Measurements from ENCODE around the gene JAG1.
A peak's percentile ranks its signal among the peaks of the same experiment; 100 is the strongest.

JAG1 gene

GRCh38 chr20:10659651-10660601 is 13.9 kb downstream of the JAG1 start:
- Histone ChIP-seq H3K9me3 (replicated peaks in 1 of 2; ENCODE audit: control insufficient read depth in 2 of 2, insufficient read depth in 1 of 2, low read depth in 1 of 2, low read length in 2 of 2) (peaks cover 0 to 5% of the 10 kb centered on the region in 2 donors), H3K36me3 (replicated peaks in 1 of 2; ENCODE audit: control insufficient read depth in 2 of 2, insufficient read depth in 2 of 2, low read length in 2 of 2) (peaks cover 57 to 100% of the 10 kb centered on the region in 2 donors), H3K14ac (ENCODE audit: low read length) (no peak overlapping the region), H2BK12ac (ENCODE audit: low read length) (no peak overlapping the region), H3K23ac (ENCODE audit: low read depth, low read length, poor library complexity) (no peak overlapping the region), H2AK5ac (ENCODE audit: low read depth, low read length) (no peak overlapping the region), H2BK5ac (ENCODE audit: low read length) (no peak overlapping the region), H3K27me3 (ENCODE audit: control insufficient read depth in 3 of 3, insufficient read depth in 3 of 3, low read depth in 1 of 3, low read length in 3 of 3) (no peaks in the 10 kb centered on the region), H2BK15ac (ENCODE audit: low read length) (no peak overlapping the region), H3K79me1 (ENCODE audit: low read depth, low read length) (peaks cover 10% of the 10 kb centered on the region), H3K4me1 (ENCODE audit: control insufficient read depth in 2 of 2, insufficient read depth in 1 of 2, low read depth in 1 of 2, low read length in 2 of 2) (peaks cover 24 to 36% of the 10 kb centered on the region in 2 donors), H3K9ac (ENCODE audit: low read depth, low read length, poor library complexity) (no peak overlapping the region), H3K27ac (replicated peaks; ENCODE audit: low read length) (no peak overlapping the region), H3K4me3 (ENCODE audit: low read length in 2 of 2) (no peak overlapping the region), H3K4ac (ENCODE audit: low read length) (no peak overlapping the region), H4K8ac (ENCODE audit: low read depth, low read length) (no peak overlapping the region), H2BK120ac (ENCODE audit: low read depth, low read length) (no peak overlapping the region), H3K4me2 (ENCODE audit: insufficient read depth, low read length, poor library complexity, severe bottlenecking) (no peak overlapping the region), H3K18ac (ENCODE audit: low read length) (no peak overlapping the region), H2AFZ (ENCODE audit: low read length) (no peak overlapping the region), H4K91ac (ENCODE audit: low read depth, low read length, poor library complexity) (no peak overlapping the region)
- no CpG with 5 or more reads among the region's 12 CpGs for WGBS, 2 donors (ENCODE audit: extremely low coverage in 2 of 2, insufficient read length in 2 of 2, insufficient replicate concordance in 1 of 2)
- no peak for DNase-seq (ENCODE audit: low spot score)

GRCh38 chr20:10658876-10659632 is 14.7 kb downstream of the JAG1 start:
- Histone ChIP-seq H3K23ac (ENCODE audit: low read depth, low read length, poor library complexity) (no peak overlapping the region), H3K36me3 (replicated peaks in 1 of 2; ENCODE audit: control insufficient read depth in 2 of 2, insufficient read depth in 2 of 2, low read length in 2 of 2) (peaks cover 63 to 100% of the 10 kb centered on the region in 2 donors), H3K9me3 (replicated peaks in 1 of 2; ENCODE audit: control insufficient read depth in 2 of 2, insufficient read depth in 1 of 2, low read depth in 1 of 2, low read length in 2 of 2) (peaks cover 0 to 5% of the 10 kb centered on the region in 2 donors), H3K4ac (ENCODE audit: low read length) (no peak overlapping the region), H3K4me1 (ENCODE audit: control insufficient read depth in 2 of 2, insufficient read depth in 1 of 2, low read depth in 1 of 2, low read length in 2 of 2) (peaks cover 23 to 35% of the 10 kb centered on the region in 2 donors), H2BK5ac (ENCODE audit: low read length) (no peak overlapping the region), H2BK120ac (ENCODE audit: low read depth, low read length) (no peak overlapping the region), H2AK5ac (ENCODE audit: low read depth, low read length) (no peak overlapping the region), H3K79me1 (ENCODE audit: low read depth, low read length) (peaks cover 10% of the 10 kb centered on the region), H3K14ac (ENCODE audit: low read length) (no peak overlapping the region), H3K27ac (replicated peaks; ENCODE audit: low read length) (no peak overlapping the region), H3K4me3 (ENCODE audit: low read length in 2 of 2) (no peak overlapping the region), H3K9ac (ENCODE audit: low read depth, low read length, poor library complexity) (no peak overlapping the region), H4K8ac (ENCODE audit: low read depth, low read length) (no peak overlapping the region), H3K18ac (ENCODE audit: low read length) (no peak overlapping the region), H2BK15ac (ENCODE audit: low read length) (no peak overlapping the region), H4K91ac (ENCODE audit: low read depth, low read length, poor library complexity) (no peak overlapping the region), H2BK12ac (ENCODE audit: low read length) (no peak overlapping the region), H3K4me2 (ENCODE audit: insufficient read depth, low read length, poor library complexity, severe bottlenecking) (no peak overlapping the region), H2AFZ (ENCODE audit: low read length) (no peak overlapping the region), H3K27me3 (ENCODE audit: control insufficient read depth in 3 of 3, insufficient read depth in 3 of 3, low read depth in 1 of 3, low read length in 3 of 3) (no peaks in the 10 kb centered on the region)
- DNase-seq (ENCODE audit: low spot score): no peak
- WGBS, 2 donors (ENCODE audit: extremely low coverage in 2 of 2, insufficient read length in 2 of 2, insufficient replicate concordance in 1 of 2): no CpG with 5 or more reads among the region's 5 CpGs

- Histone ChIP-seq H2BK12ac (ENCODE audit: low read length) (no peak overlapping the region), H3K4me1 (ENCODE audit: control insufficient read depth in 2 of 2, insufficient read depth in 1 of 2, low read depth in 1 of 2, low read length in 2 of 2) (peaks cover 31 to 38% of the 10 kb centered on the region in 2 donors), H4K91ac (ENCODE audit: low read depth, low read length, poor library complexity) (no peak overlapping the region), H3K4me3 (ENCODE audit: low read length in 2 of 2) (no peak overlapping the region), H3K23ac (ENCODE audit: low read depth, low read length, poor library complexity) (no peak overlapping the region), H3K18ac (ENCODE audit: low read length) (peak overlapping the region; percentile 5), H3K4me2 (ENCODE audit: insufficient read depth, low read length, poor library complexity, severe bottlenecking) (no peak overlapping the region), H3K14ac (ENCODE audit: low read length) (no peak overlapping the region), H3K79me1 (ENCODE audit: low read depth, low read length) (peaks cover 7% of the 10 kb centered on the region), H3K9me3 (replicated peaks in 1 of 2; ENCODE audit: control insufficient read depth in 2 of 2, insufficient read depth in 1 of 2, low read depth in 1 of 2, low read length in 2 of 2) (peaks cover 0 to 3% of the 10 kb centered on the region in 2 donors), H3K4ac (ENCODE audit: low read length) (no peak overlapping the region), H3K36me3 (replicated peaks in 1 of 2; ENCODE audit: control insufficient read depth in 2 of 2, insufficient read depth in 2 of 2, low read length in 2 of 2) (peaks cover 60 to 97% of the 10 kb centered on the region in 2 donors), H3K27ac (replicated peaks; ENCODE audit: low read length) (peak overlapping the region; percentile 5), H3K27me3 (ENCODE audit: control insufficient read depth in 3 of 3, insufficient read depth in 3 of 3, low read depth in 1 of 3, low read length in 3 of 3) (no peaks in the 10 kb centered on the region), H2BK15ac (ENCODE audit: low read length) (no peak overlapping the region), H3K9ac (ENCODE audit: low read depth, low read length, poor library complexity) (no peak overlapping the region), H2BK120ac (ENCODE audit: low read depth, low read length) (no peak overlapping the region), H2BK5ac (ENCODE audit: low read length) (no peak overlapping the region), H2AK5ac (ENCODE audit: low read depth, low read length) (no peak overlapping the region), H2AFZ (ENCODE audit: low read length) (no peak overlapping the region), H4K8ac (ENCODE audit: low read depth, low read length) (no peak overlapping the region)
- no peak for DNase-seq (ENCODE audit: low spot score)
- WGBS, 2 donors (ENCODE audit: extremely low coverage in 2 of 2, insufficient read length in 2 of 2, insufficient replicate concordance in 1 of 2): no CpG with 5 or more reads among the region's 13 CpGs
Observed at GRCh38 chr20:10658051-10658823, 15.6 kb downstream of the JAG1 start.

All from neuronal stem cell (in vitro differentiated cells).